Effector memory CD8-positive, alpha-beta T cell (primary cell): Measurements from ENCODE around the gene TBL1Y.
"Not testable (repeated sequence)": the region's sequence is repeated elsewhere in the genome, so short reads cannot be mapped to it uniquely, and the experiment has no call there.

ENCODE experiments used
- ATAC-seq: fragments of 150-1000 bp; cut with Tn5 transposase; replicated peaks from 2 replicates; pipeline ENCODE4 v1.10.0; 2021; ENCODE audit warnings: mild to moderate bottlenecking, moderate library complexity
- DNase-seq, 3 experiments: peaks; one replicate each; pipeline ENCODE4 v3.0.0; 2021
- H3K27ac Mint-ChIP-seq, 2 donors: one replicate each; pipeline ENCODE4 v1.8.0; 2022; ENCODE audit warnings: mild to moderate bottlenecking in 2 of 2, mixed read lengths in 2 of 2, moderate library complexity in 2 of 2
- H3K27me3 Mint-ChIP-seq, 2 donors: one replicate each; pipeline ENCODE4 v1.8.0; 2022; ENCODE audit warnings: mixed read lengths in 2 of 2
- H3K36me3 Mint-ChIP-seq: one replicate; pipeline ENCODE4 v1.8.0; 2022; ENCODE audit warnings: mild to moderate bottlenecking, moderate library complexity, mixed read lengths; ENCODE audit not compliant: insufficient read depth
- H3K4me1 Mint-ChIP-seq, 2 donors: one replicate each; pipeline ENCODE4 v1.8.0; 2022; ENCODE audit warnings: low read depth in 2 of 2, mixed read lengths in 2 of 2
- H3K4me3 Mint-ChIP-seq, 2 donors: one replicate each; pipeline ENCODE4 v1.8.0; 2022; ENCODE audit warnings: mild to moderate bottlenecking in 2 of 2, mixed read lengths in 2 of 2, moderate library complexity in 2 of 2
- H3K9me3 Mint-ChIP-seq, 2 donors: one replicate each; pipeline ENCODE4 v1.8.0; 2022; ENCODE audit warnings: mixed read lengths in 2 of 2
- total RNA-seq, 9 experiments: gene quantifications; one replicate each; lab custom pipeline; 2026; lab: John Stamatoyannopoulos, UW

Gene TBL1Y
- total RNA-seq, result 0 to 0.10 (median 0) reads per million in 9 experiments

GRCh38 chrY:6910372-6911252 lies at the start of gene TBL1Y:
TSS of gene TBL1Y (plus strand) at chrY:6910697. CDS start at chrY:7025085, 114,388 bp downstream.
- H3K27ac Mint-ChIP-seq, result no peak within 1 kb of the TSS
- no peak for ATAC-seq
- H3K36me3 Mint-ChIP-seq, result no peaks in the 10 kb centered on the region
- no peak for DNase-seq
- peak within 1 kb of the TSS; percentile 60 to 67 for H3K4me3 Mint-ChIP-seq
- H3K27me3 Mint-ChIP-seq, result peaks cover 33 to 57% of the 10 kb centered on the region in 2 donors
- no peaks in the 10 kb centered on the region for H3K9me3 Mint-ChIP-seq
- H3K4me1 Mint-ChIP-seq, result peaks cover 6 to 15% of the 10 kb centered on the region in 2 donors

GRCh38 chrY:6894496-6894895 lies 16.0 kb upstream of the TBL1Y start:
- H3K9me3 Mint-ChIP-seq, result no peaks in the 10 kb centered on the region
- H3K27me3 Mint-ChIP-seq, result peaks cover 6 to 17% of the 10 kb centered on the region in 2 donors
- no peak for ATAC-seq
- H3K4me3 Mint-ChIP-seq, result no peak overlapping the region
- H3K4me1 Mint-ChIP-seq, result peaks cover 0 to 1% of the 10 kb centered on the region in 2 donors
- no peaks in the 10 kb centered on the region for H3K36me3 Mint-ChIP-seq
- no peak overlapping the region for H3K27ac Mint-ChIP-seq
- no peak for DNase-seq

GRCh38 chrY:6895236-6895635 lies 15.3 kb upstream of the TBL1Y start:
- H3K27ac Mint-ChIP-seq, result no peak overlapping the region
- ATAC-seq, result no peak
- DNase-seq, result no peak
- peaks cover 6 to 17% of the 10 kb centered on the region in 2 donors for H3K27me3 Mint-ChIP-seq
- peaks cover 0 to 1% of the 10 kb centered on the region in 2 donors for H3K4me1 Mint-ChIP-seq
- no peaks in the 10 kb centered on the region for H3K36me3 Mint-ChIP-seq
- no peak overlapping the region for H3K4me3 Mint-ChIP-seq
- no peaks in the 10 kb centered on the region for H3K9me3 Mint-ChIP-seq

GRCh38 chrY:6902116-6902515 lies 8.4 kb upstream of the TBL1Y start:
- not testable (repeated sequence) for H3K9me3 Mint-ChIP-seq, H3K36me3 Mint-ChIP-seq, ATAC-seq, H3K4me3 Mint-ChIP-seq, H3K4me1 Mint-ChIP-seq, H3K27ac Mint-ChIP-seq, DNase-seq
- peaks cover 6 to 26% of the 10 kb centered on the region in 2 donors for H3K27me3 Mint-ChIP-seq

- Mint-ChIP-seq H3K4me3 (no peak overlapping the region), H3K27me3 (peaks cover 17 to 51% of the 10 kb centered on the region in 2 donors), H3K4me1 (peaks cover 6 to 15% of the 10 kb centered on the region in 2 donors), H3K9me3 (peaks cover 0 to 2% of the 10 kb centered on the region in 2 donors), H3K27ac (no peak overlapping the region), H3K36me3 (no peaks in the 10 kb centered on the region)
- ATAC-seq (no peak), DNase-seq (no peak)
Observed at GRCh38 chrY:6907591-6907990, 2.9 kb upstream of the TBL1Y start.

- not testable (repeated sequence) for ATAC-seq
Observed at GRCh38 chrY:6908021-6908420, 2.5 kb upstream of the TBL1Y start.

GRCh38 chrY:6909118-6909521 lies 1.4 kb upstream of the TBL1Y start:
- H3K9me3 Mint-ChIP-seq, result no peaks in the 10 kb centered on the region
- no peaks in the 10 kb centered on the region for H3K36me3 Mint-ChIP-seq
- peak overlapping the region in 1 of 2 donors; percentile 41 for H3K27ac Mint-ChIP-seq
- DNase-seq (no peak), ATAC-seq (no peak)
- H3K4me1 Mint-ChIP-seq, result peaks cover 6 to 15% of the 10 kb centered on the region in 2 donors
- H3K27me3 Mint-ChIP-seq, result peaks cover 32 to 64% of the 10 kb centered on the region in 2 donors
- peak overlapping the region; percentile 60 to 67 for H3K4me3 Mint-ChIP-seq

More at GRCh38 chrY:6908021-6908420, 2.5 kb upstream of the TBL1Y start:
- H3K27ac Mint-ChIP-seq, DNase-seq, H3K9me3 Mint-ChIP-seq, H3K4me3 Mint-ChIP-seq, H3K36me3 Mint-ChIP-seq: not testable (repeated sequence)
- Mint-ChIP-seq H3K4me1 (peaks cover 6 to 15% of the 10 kb centered on the region in 2 donors), H3K27me3 (peaks cover 21 to 55% of the 10 kb centered on the region in 2 donors)

- Mint-ChIP-seq H3K9me3 (no peaks in the 10 kb centered on the region), H3K4me3 (peak overlapping the region; percentile 60 to 67), H3K4me1 (peaks cover 6 to 15% of the 10 kb centered on the region in 2 donors), H3K27ac (no peak overlapping the region), H3K27me3 (peaks cover 33 to 63% of the 10 kb centered on the region in 2 donors), H3K36me3 (no peaks in the 10 kb centered on the region)
- ATAC-seq (no peak), DNase-seq (no peak)
Observed at GRCh38 chrY:6909856-6910255, 641 bp upstream of the TBL1Y start.

GRCh38 chrY:6911253-6911881 lies 870 bp downstream of the TBL1Y start, which contains the start of gene AMELY:
TSS of gene AMELY (minus strand) at chrY:6911752. CDS start at chrY:6872608, 39,144 bp downstream.
- DNase-seq (no peak), ATAC-seq (no peak)
- no peaks in the 10 kb centered on the region for H3K36me3 Mint-ChIP-seq
- peaks cover 33 to 53% of the 10 kb centered on the region in 2 donors for H3K27me3 Mint-ChIP-seq
- H3K27ac Mint-ChIP-seq, result no peak within 1 kb of the TSS
- no peaks in the 10 kb centered on the region for H3K9me3 Mint-ChIP-seq
- peak within 1 kb of the TSS; percentile 45 to 67 for H3K4me3 Mint-ChIP-seq
- peaks cover 6 to 15% of the 10 kb centered on the region in 2 donors for H3K4me1 Mint-ChIP-seq

GRCh38 chrY:6913362-6913761 lies 2.9 kb downstream of the TBL1Y start:
- Mint-ChIP-seq H3K27me3 (peaks cover 33 to 52% of the 10 kb centered on the region in 2 donors), H3K4me1 (peaks cover 6 to 15% of the 10 kb centered on the region in 2 donors), H3K9me3 (no peaks in the 10 kb centered on the region), H3K36me3 (no peaks in the 10 kb centered on the region), H3K27ac (no peak overlapping the region), H3K4me3 (no peak overlapping the region)
- DNase-seq (no peak), ATAC-seq (no peak)

- Mint-ChIP-seq H3K4me3 (no peak overlapping the region), H3K27ac (no peak overlapping the region), H3K9me3 (peaks cover 0 to 2% of the 10 kb centered on the region in 2 donors), H3K27me3 (peaks cover 0 to 6% of the 10 kb centered on the region in 2 donors), H3K36me3 (no peaks in the 10 kb centered on the region), H3K4me1 (no peaks in the 10 kb centered on the region)
- no peak for ATAC-seq
- DNase-seq, result no peak
Observed at GRCh38 chrY:6921061-6921460, 10.6 kb downstream of the TBL1Y start.

GRCh38 chrY:6928265-6928664 lies 17.8 kb downstream of the TBL1Y start:
- ATAC-seq, result no peak
- H3K9me3 Mint-ChIP-seq, result no peaks in the 10 kb centered on the region
- no peaks in the 10 kb centered on the region for H3K36me3 Mint-ChIP-seq
- H3K4me1 Mint-ChIP-seq, result no peaks in the 10 kb centered on the region
- DNase-seq, result no peak
- no peak overlapping the region for H3K4me3 Mint-ChIP-seq
- H3K27me3 Mint-ChIP-seq, result peaks cover 0 to 6% of the 10 kb centered on the region in 2 donors
- no peak overlapping the region for H3K27ac Mint-ChIP-seq

- DNase-seq (no peak), ATAC-seq (no peak)
- H3K36me3 Mint-ChIP-seq, result no peaks in the 10 kb centered on the region
- H3K27me3 Mint-ChIP-seq, result peaks cover 0 to 6% of the 10 kb centered on the region in 2 donors
- no peak overlapping the region for H3K4me3 Mint-ChIP-seq
- no peaks in the 10 kb centered on the region for H3K9me3 Mint-ChIP-seq
- H3K27ac Mint-ChIP-seq, result no peak overlapping the region
- no peaks in the 10 kb centered on the region for H3K4me1 Mint-ChIP-seq
Observed at GRCh38 chrY:6929237-6929636, 18.7 kb downstream of the TBL1Y start.
